SU-DHL-6 (cell line): ENCODE measurements around the gene MDM1.

ENCODE experiments used
- CTCF ChIP-seq: fragments of 200-600 bp; sonication (generic); IDR thresholded peaks from one replicate; pipeline ENCODE4 v1.5.1; 2017; ENCODE audit warnings: antibody characterized with exemption, mild to moderate bottlenecking, low read length, moderate library complexity; ENCODE audit not compliant: insufficient read depth, poor library complexity, severe bottlenecking
- EZH2phosphoT487 ChIP-seq: fragments of 200-600 bp; sonication (generic), shearing (Covaris generic); conservative IDR thresholded peaks from 2 replicates; pipeline ENCODE4 v1.6.1; 2018; ENCODE audit warnings: mild to moderate bottlenecking, antibody characterized with exemption, low read length, moderate library complexity, mixed read lengths

- TF ChIP-seq EZH2phosphoT487 = no peak
- no peak for TF ChIP-seq CTCF
These were observed 29.8 kb upstream of the MDM1 start for GRCh38 chr12:68361953-68362352.
